ENCODE results near the gene ST6GAL2.
A peak's percentile ranks its signal among the peaks of the same experiment; 100 is the strongest.

DNA sequence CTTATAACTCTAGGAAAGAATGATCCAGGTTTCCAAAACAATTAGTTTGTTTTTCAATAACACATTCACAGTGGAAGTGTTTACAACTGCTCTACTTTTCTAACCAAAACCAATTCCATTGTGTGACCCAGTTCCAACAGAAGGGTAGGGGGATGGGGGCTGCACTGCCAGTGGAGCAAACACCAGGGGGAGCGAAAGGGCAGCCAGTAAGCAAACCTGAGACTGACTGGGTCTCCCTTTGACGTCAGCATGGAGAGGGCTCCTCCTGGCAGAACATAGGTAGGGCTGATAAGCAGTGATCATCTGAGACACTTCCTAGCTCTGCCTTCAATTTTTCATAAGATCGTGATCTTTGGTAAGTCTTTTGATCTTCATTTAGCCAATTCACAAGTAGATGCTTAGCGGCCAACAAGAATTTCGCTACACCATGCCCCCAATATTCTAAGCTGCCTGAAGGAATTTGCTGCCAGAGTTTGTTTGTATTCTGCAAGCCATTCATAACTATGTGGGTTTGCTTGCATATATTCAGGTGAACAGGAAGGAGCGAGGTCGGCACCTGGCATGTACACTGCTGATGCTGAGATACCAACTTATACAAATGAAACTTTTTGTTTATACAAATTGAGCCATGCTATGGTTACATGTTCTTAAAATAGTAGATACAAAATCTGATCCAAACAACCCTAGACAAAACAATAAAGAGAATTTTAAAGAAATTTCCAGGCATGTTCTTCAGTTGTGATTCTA is 45.9 kb downstream of the ST6GAL2 start:
- TF ChIP-seq CHD2 (IDR thresholded peaks at IDR 0.05; ENCODE audit: low read length) (peak; percentile 54; the same call in 1 of the 2 replicates), POLR2A (IDR thresholded peaks at IDR 0.05; ENCODE audit: control extremely low read depth in 1 of 2, low read depth in 2 of 2, low read length in 2 of 2) (no peak), HDAC6 (IDR thresholded peaks at IDR 0.05; ENCODE audit: low read depth, low read length) (no peak), PHF8 (conservative IDR thresholded peaks at IDR 0.05; ENCODE audit: low read depth, low read length) (no peak), SAP30 (IDR thresholded peaks at IDR 0.05; ENCODE audit: insufficient read depth, insufficient replicate concordance, low read length) (no peak), ZNF274 (IDR thresholded peaks at IDR 0.05; ENCODE audit: borderline replicate concordance, extremely low read depth, low read length) (no peak), EZH2 (IDR thresholded peaks at IDR 0.05; ENCODE audit: low read depth, low read length, severe bottlenecking) (no peak), EP300 (IDR thresholded peaks at IDR 0.05; ENCODE audit: borderline replicate concordance in 1 of 2, low read depth in 2 of 2, low read length in 2 of 2) (no peak)
- TF ChIP-seq, protein P1, sequence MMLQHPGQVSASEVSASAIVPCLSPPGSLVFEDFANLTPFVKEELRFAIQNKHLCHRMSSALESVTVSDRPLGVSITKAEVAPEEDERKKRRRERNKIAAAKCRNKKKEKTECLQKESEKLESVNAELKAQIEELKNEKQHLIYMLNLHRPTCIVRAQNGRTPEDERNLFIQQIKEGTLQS (IDR thresholded peaks at IDR 0.05; ENCODE audit: insufficient read depth, low read depth, low read length): no peak
- TF ChIP-seq, protein P2, sequence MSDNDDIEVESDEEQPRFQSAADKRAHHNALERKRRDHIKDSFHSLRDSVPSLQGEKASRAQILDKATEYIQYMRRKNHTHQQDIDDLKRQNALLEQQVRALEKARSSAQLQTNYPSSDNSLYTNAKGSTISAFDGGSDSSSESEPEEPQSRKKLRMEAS (IDR thresholded peaks at IDR 0.05): no peak
- TF ChIP-seq, protein P3, sequence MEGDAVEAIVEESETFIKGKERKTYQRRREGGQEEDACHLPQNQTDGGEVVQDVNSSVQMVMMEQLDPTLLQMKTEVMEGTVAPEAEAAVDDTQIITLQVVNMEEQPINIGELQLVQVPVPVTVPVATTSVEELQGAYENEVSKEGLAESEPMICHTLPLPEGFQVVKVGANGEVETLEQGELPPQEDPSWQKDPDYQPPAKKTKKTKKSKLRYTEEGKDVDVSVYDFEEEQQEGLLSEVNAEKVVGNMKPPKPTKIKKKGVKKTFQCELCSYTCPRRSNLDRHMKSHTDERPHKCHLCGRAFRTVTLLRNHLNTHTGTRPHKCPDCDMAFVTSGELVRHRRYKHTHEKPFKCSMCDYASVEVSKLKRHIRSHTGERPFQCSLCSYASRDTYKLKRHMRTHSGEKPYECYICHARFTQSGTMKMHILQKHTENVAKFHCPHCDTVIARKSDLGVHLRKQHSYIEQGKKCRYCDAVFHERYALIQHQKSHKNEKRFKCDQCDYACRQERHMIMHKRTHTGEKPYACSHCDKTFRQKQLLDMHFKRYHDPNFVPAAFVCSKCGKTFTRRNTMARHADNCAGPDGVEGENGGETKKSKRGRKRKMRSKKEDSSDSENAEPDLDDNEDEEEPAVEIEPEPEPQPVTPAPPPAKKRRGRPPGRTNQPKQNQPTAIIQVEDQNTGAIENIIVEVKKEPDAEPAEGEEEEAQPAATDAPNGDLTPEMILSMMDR (IDR thresholded peaks at IDR 0.05; ENCODE audit: control extremely low read depth in 1 of 3, insufficient read depth in 1 of 3, low read depth in 1 of 3, low read length in 3 of 3): peak; percentile 88 to 96 (median 91)

Measured in H1 (cell line).